ENCODE data around the gene FAM199X.

DNA sequence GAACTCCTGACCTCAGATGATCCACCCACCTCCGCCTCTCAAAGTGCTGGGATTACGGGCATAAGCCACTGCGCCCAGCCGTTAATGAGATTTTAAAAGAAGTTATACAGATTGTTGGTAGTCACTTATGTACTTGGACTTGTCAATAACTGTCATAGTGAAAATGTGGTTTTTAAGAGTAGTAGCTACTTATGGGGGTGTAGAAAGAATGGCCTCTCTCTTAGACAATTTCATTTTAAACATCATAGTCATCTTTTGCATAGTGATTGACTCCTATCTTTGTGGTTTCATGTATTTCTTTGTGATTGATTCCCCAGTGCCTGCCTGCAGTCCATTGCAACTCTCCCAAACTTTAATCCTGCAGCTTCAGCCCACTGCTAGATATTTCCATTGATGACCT, 17.4 kb downstream of the FAM199X start:
- TF ChIP-seq, protein P1, sequence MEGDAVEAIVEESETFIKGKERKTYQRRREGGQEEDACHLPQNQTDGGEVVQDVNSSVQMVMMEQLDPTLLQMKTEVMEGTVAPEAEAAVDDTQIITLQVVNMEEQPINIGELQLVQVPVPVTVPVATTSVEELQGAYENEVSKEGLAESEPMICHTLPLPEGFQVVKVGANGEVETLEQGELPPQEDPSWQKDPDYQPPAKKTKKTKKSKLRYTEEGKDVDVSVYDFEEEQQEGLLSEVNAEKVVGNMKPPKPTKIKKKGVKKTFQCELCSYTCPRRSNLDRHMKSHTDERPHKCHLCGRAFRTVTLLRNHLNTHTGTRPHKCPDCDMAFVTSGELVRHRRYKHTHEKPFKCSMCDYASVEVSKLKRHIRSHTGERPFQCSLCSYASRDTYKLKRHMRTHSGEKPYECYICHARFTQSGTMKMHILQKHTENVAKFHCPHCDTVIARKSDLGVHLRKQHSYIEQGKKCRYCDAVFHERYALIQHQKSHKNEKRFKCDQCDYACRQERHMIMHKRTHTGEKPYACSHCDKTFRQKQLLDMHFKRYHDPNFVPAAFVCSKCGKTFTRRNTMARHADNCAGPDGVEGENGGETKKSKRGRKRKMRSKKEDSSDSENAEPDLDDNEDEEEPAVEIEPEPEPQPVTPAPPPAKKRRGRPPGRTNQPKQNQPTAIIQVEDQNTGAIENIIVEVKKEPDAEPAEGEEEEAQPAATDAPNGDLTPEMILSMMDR (IDR thresholded peaks at IDR 0.05; ENCODE audit: insufficient read depth, low read length): no peak
- TF ChIP-seq, protein P2, sequence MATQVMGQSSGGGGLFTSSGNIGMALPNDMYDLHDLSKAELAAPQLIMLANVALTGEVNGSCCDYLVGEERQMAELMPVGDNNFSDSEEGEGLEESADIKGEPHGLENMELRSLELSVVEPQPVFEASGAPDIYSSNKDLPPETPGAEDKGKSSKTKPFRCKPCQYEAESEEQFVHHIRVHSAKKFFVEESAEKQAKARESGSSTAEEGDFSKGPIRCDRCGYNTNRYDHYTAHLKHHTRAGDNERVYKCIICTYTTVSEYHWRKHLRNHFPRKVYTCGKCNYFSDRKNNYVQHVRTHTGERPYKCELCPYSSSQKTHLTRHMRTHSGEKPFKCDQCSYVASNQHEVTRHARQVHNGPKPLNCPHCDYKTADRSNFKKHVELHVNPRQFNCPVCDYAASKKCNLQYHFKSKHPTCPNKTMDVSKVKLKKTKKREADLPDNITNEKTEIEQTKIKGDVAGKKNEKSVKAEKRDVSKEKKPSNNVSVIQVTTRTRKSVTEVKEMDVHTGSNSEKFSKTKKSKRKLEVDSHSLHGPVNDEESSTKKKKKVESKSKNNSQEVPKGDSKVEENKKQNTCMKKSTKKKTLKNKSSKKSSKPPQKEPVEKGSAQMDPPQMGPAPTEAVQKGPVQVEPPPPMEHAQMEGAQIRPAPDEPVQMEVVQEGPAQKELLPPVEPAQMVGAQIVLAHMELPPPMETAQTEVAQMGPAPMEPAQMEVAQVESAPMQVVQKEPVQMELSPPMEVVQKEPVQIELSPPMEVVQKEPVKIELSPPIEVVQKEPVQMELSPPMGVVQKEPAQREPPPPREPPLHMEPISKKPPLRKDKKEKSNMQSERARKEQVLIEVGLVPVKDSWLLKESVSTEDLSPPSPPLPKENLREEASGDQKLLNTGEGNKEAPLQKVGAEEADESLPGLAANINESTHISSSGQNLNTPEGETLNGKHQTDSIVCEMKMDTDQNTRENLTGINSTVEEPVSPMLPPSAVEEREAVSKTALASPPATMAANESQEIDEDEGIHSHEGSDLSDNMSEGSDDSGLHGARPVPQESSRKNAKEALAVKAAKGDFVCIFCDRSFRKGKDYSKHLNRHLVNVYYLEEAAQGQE (IDR thresholded peaks at IDR 0.05; ENCODE audit: insufficient replicate concordance, low read depth): no peak
- TF ChIP-seq GABPA (IDR thresholded peaks at IDR 0.05; ENCODE audit: low read depth): no peak
